Measurements from ENCODE around the gene ASB15.

The ASB15 gene

DNA sequence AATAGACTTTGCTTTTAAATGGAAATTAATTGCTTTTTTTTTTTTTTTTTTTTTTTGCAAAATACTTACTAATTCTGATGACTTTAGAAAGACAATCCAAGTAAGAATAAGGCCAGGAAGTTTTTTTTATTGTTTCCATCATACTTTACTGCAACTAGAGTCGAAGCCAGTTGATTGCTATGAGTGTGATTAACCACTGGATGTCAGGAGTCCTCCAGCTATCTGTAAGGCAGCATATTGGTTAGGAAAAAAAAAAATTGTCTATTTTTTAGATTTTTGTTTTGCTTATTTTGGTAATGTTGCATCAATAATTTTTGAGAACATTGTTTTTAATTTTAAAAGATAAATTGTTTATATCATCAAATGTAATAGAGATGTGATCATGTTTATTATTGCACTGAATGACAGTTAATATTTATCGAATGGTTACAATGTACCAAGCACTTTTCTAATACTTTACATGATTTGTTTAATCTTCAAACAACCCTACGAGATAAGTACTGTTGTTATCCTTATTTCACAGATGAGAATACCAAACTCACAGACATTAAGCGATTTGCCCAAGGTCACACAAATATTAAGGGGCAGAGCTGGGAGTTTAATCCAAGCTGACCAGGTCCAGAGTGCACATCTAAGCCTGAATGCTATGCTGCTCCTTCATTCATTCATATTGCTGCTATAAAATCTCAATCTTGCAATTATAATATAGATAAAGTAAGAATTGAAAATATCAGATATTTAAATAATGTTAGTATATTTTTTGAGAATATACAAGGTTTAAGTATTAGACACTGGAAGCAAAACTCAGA, 34.1 kb downstream of the ASB15 start:
- no peak for DNase-seq (ENCODE audit: low read depth)

DNA sequence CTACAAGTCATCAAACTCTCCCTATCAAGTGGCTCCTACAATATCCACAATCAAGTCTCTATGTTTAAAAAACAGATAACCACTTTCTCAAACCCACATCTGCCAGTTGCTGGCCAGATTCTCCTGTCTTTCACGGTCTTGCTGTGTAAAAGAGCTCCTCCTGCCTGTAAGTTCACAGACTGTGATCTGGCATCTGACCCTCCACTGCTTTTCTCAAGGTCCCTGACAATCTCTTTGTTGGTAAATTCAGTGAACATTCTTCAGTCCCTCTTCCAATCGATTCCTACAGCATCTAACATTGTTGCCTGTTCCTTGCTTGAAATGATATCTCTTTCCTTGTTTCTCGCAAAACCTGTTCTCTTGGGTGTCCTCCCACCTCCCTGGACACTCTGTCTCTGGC, 35.6 kb downstream of the ASB15 start:
- DNase-seq (ENCODE audit: low read depth) = no peak

GRCh38 chr7:123637878-123638277, 36.3 kb downstream of the ASB15 start:
- no peak for DNase-seq (ENCODE audit: low read depth)

DNA sequence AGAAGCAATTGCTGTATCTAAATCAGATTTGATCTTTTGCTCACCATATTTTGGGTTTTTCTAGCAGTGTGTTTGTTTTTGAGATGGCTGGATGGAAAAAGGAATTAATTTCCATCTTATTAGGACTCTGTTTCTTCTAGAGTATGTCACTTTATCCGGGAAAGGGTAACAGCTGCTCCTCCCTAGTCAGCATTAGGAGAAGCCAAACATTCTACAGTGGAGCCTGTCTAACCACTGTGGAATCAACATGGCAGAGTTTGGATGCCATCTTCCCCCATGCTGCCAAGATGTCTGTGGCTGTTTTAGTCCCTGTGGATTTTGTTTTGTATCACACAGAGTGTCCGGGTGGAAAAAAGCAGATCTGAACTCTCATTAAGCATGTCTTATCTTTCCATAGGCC, 38.0 kb downstream of the ASB15 start:
- no peak for DNase-seq (ENCODE audit: low read depth)

DNA sequence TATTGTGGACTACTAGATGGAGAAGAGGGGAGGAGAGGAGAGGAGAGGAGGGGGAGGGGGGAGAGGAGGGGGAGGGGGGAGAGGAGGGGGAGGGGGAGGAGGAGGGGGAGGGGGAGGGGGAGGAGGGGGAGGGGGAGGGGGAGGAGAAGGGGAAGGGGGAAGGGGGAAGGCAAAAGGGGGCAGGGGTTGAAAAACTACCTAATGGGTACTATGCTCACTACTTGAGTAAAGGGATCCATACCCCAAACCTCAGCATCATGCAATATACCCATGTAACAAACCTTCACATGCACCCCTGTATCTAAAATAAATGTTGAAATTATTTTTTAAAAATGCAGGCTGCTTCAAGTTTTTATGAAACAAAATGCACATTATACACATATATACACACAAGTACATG, 39.0 kb downstream of the ASB15 start:
- DNase-seq (ENCODE audit: low read depth) = no peak

- no peak for DNase-seq (ENCODE audit: low read depth)
These were observed 40.3 kb downstream of the ASB15 start for GRCh38 chr7:123641901-123642300.

GRCh38 chr7:123643495-123644441, 42.1 kb downstream of the ASB15 start:
- no peak for DNase-seq (ENCODE audit: low read depth)

DNA sequence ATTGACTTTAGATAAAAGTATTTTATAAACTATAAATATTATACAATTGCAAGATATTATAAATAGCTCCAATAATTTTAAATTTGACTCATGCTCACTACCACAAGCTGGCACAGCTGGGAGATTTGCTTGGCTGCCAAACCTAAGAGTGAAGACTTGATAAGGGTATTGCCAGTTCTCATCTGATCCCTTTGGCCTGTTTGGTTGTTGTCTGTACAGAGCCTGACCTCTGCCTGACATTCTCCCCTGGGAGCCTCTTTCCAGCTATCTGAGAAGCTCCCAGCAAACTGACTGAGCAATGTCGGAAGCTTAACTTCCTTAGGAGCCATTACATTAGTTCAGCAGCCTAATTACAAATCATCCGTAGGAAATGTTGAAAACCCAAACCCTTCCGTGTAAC, 43.9 kb downstream of the ASB15 start:
- DNase-seq (ENCODE audit: low read depth) = no peak

- DNase-seq (ENCODE audit: low read depth) = no peak
These were observed 45.6 kb downstream of the ASB15 start for GRCh38 chr7:123647106-123647730.

DNA sequence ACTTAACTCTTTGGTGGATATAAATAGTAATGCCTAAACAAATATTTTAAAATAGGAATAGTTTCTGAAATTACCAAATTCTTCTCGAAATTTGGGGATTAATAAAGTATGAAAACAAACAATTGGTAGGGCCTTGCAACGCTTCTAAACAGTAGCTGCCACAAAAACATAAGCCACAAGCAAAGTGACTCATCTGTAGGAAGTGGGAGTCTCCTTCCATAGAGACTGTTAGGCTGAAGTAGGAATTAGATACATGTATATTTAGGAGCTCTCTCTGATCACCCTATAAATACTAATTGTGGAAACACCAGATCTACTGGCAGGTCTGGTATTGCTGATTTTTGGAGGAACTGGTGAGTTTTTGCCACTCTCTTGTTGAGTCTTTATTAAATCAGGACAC, 48.3 kb downstream of the ASB15 start:
- DNase-seq (ENCODE audit: low read depth) = no peak

DNA sequence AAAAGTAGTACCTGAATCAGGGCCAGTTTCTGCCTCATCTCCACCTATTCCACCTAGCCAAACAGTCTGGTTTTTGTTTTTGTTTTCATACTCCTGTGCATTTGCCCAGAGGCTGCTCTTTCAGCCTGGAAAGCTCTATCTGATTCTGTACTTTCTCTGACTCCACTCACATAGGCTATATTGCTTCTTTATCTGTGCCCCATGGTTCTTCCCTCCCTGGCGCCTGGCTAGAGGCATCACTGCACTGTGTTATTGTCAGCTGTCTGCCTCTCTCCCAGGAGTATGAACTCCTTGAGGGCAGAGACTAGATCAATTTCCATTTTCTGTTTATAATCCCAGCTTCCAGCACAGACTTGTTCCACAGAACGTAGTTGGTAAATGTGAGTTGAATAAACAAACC, 49.0 kb downstream of the ASB15 start:
- no peak for DNase-seq (ENCODE audit: low read depth)

DNA sequence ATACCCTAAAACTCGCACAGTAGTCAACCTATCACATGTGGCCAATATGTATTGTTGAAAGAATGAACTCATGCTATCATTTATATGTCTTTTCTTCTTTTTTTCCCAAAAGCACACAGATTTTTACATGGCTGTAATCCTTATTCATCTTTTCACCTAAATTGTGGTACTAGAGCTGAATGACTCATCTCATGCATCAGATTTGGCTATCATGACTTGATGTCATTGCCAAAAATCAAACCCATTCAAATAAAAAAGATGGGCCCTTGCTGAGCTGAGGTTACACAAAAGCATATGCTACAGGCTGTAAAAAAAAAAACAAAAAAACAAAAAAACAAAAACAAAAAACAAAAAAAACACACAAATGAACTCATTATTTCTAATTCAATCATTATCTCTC, 50.8 kb downstream of the ASB15 start:
- DNase-seq (ENCODE audit: low read depth) = no peak

GRCh38 chr7:123653162-123653561, 51.5 kb downstream of the ASB15 start:
- DNase-seq (ENCODE audit: low read depth) = no peak

- no peak for DNase-seq (ENCODE audit: low read depth)
These were observed 54.0 kb downstream of the ASB15 start, which contains the start of gene LMOD2 for GRCh38 chr7:123655614-123656013. TSS of gene LMOD2 (plus strand) at chr7:123655866. CDS start at chr7:123655964, 98 bp downstream.

GRCh38 chr7:123656544-123657303, 55.1 kb downstream of the ASB15 start:
- DNase-seq (ENCODE audit: low read depth) = no peak

DNA sequence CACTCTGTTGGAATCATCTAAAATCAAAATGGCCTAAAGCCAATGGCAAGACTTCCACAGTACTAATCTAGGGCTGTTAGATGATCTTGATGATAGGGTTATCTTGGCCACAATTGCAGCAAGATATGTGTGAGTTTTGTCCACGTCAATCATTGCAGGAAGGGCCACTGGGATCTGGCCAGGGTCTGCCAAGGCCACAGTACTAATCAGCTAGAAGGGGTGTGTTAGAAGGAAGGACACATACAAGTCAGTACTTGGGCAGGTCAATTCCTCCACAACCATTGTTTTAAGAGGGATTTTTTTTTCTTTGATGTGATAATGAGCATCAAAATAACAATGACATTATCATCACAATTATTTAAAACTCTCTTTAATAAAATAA, 55.7 kb downstream of the ASB15 start:
- DNase-seq (ENCODE audit: low read depth) = no peak

DNA sequence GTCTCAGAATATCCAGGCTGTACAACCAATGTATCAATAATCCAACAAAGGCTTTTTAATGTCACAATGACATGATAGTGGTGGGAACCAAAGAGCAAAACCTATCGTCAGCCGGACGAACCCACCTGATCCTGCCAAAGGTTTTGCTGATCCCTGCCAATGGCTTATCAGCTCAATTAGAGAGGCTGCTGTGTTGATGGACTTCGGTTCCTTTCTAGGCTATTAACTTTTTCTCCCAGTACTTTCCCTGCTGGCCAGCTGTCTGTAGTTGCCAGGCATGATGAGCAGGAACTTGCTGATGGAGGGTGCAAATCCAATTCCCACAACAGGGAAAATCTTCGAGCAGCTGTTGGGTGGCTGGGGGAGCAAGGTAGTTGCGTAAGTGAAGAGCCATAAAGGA, 56.4 kb downstream of the ASB15 start:
- DNase-seq (ENCODE audit: low read depth) = no peak

DNA sequence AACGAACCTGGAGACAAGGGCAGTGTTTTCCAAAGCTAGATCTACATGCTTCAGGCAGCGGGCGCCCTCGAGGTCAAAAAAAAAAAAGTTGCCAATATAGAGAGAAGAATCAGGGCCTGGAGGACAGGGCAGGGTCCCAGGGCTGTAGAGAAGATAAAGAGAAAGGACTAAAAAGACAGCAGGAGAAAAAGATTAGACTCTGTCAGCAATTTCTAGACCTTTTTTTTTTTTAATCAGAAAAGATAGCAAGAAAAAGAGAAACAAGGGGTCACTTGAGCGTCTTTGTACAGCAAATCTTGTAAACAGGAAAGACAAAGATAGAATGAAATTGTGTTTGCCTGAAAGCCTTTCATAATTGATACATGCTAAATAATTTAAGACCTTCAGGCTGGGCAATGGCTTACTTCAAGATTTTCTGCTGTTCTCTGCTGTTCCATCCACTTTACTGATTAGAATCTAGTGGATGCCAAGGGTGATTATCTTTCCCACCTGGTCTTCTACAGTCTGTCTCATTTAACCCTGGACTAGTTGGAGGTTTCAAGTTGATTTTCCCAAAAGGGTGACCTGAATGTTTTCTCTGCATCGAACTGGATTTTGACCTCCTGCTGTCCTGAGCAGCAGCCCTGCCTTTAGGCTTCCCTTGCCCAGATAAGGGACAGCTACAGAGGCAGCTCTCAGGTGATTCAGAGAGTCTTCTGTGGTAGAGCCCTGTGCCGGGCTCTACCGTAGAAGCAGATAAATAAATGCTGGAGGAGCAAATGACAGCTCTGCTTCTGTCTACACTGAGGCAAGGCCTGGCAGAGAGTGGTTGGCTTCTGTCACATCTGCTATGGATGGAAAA, 59.1 kb downstream of the ASB15 start:
- no peak for DNase-seq (ENCODE audit: low read depth)

GRCh38 chr7:123661765-123662164, 60.1 kb downstream of the ASB15 start:
- no peak for DNase-seq (ENCODE audit: low read depth)

DNA sequence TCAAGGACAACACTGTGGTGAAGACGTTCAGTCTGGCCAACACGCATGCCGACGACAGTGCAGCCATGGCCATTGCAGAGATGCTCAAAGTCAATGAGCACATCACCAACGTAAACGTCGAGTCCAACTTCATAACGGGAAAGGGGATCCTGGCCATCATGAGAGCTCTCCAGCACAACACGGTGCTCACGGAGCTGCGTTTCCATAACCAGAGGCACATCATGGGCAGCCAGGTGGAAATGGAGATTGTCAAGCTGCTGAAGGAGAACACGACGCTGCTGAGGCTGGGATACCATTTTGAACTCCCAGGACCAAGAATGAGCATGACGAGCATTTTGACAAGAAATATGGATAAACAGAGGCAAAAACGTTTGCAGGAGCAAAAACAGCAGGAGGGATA, 60.7 kb downstream of the ASB15 start:
- DNase-seq (ENCODE audit: low read depth) = no peak

DNA sequence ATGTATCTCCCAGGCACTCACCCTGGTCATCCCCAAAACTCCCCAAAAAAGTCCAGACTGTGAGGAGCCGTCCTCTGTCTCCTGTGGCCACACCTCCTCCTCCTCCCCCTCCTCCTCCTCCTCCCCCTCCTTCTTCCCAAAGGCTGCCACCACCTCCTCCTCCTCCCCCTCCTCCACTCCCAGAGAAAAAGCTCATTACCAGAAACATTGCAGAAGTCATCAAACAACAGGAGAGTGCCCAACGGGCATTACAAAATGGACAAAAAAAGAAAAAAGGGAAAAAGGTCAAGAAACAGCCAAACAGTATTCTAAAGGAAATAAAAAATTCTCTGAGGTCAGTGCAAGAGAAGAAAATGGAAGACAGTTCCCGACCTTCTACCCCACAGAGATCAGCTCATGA, 61.1 kb downstream of the ASB15 start:
- DNase-seq (ENCODE audit: low read depth) = no peak
